HG02623 (cell line): ENCODE results near the gene KPNA1.
A peak's percentile ranks its signal among the peaks of the same experiment; 100 is the strongest.

ENCODE experiments used
- ATAC-seq: cut with Tn5 transposase; IDR thresholded peaks from one replicate; pipeline ENCODE4 v1.9.1; 2021; ENCODE audit warnings: moderate library complexity; ENCODE audit not compliant: unreplicated experiment

Gene KPNA1

DNA sequence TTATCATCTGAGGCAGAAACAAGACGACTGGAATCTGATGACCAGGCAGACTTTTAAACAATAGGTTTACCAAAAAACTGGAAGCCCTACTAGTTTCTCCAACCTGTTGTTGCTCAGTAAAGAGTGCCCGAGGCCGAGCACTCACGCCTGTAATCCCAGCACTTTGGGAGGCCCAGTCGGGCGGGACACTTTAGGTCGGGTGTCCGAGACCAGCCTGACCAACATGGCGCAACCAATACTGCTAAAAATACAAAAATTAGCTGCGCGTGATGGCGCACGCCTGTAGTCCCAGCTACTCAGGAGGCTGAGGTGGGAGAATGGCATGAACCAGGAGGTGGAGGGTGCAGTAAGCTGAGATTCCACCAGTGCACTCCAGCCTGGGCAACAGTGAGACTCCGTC lies 97.8 kb downstream of the KPNA1 start:
- no peak for ATAC-seq

DNA sequence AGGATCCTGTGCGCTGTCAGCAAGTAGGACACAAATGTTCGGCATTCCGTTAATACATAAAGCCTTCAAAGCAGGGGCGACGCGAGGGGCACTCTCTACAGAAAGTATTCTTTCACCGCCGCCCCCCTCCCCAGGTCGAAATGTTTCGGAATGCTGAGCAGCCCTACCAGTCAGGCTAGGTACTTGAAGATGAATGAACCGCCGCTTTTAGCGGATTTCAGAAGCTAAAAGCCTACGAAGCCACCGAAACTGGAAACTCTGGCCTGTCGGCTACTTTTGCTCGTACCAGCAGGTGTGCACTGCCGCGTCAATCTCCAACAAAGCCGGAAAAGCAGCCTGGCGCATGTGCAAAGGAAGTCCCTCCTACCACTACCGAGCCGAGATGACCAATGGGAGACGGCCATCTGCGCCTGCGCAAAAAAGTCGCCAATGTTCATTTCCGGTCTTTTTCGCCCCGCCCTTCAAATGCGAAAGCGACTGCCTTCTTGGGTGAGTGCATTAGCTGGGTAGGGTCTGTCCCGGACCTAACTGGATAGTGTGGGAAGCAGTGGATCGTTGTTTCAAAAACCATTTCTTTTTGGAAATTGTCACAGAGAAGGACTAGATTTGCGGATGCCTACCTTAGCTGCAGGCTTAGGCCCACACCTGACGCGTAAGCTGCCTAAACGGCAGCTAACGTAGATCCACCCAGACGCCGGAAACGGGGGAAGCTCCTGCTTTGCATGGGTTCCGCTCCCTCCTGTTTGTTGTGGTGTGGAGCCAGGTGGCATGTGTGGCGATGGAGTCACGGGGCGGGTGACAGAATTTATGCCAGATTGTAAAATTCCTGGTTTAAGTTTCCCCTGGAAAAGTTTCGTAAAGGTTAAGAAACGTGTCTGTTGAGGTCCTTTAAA lies 98.7 kb downstream of the KPNA1 start, which contains the start of gene WDR5B:
WDR5B (minus strand) TSS at position 301 of the 893 bp plus-strand sequence. CDS start 534 bp downstream, outside the sequence.
- ATAC-seq, result peak; percentile 80

DNA sequence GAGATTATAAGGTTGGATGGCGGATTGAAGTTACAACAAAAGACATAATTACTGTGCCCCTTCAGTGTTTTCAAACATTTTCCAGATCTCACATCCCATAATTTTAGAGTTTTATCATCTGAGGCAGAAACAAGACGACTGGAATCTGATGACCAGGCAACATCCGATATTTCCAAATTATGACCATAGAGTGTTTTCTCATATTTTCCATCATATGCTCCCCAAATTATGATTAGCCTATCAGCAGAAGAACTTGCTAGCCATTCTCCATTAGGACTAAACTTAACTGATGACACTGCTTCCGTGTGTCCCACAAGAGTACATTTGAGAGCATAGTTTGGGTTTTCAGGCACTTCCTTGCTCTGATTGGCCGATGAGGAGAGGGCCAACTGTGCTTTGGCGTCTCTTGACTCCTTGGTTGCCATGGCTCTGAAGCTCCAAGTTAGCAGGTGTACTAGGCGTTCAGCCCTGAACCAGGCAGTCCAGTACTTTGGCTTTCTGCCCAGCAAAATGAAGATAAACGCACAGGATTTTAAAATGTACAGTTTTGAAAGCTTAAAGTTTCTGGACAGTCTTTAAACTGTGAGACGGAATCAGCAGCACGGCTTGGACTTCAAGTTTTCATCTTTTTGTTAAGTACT lies 99.5 kb downstream of the KPNA1 start:
- peak; percentile 40 for ATAC-seq

DNA sequence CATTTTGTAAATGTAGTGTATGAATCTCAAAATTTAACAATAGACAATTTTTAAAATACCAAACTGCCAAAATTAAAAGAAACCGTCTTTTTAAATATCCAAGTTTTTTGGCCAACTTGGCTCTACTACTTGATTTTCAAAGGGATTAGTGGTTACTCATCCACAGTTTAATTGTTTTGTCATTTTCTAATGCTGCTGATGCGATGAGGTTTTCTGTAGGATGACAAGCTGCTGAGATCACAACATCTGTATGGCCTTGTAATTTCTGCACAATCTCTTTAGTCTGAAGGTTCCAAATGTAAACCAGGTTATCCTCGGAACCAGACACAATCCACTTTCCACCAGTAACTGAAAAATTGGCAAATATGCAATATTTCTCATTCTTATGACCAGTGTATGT lies 100.3 kb downstream of the KPNA1 start:
- no peak for ATAC-seq

DNA sequence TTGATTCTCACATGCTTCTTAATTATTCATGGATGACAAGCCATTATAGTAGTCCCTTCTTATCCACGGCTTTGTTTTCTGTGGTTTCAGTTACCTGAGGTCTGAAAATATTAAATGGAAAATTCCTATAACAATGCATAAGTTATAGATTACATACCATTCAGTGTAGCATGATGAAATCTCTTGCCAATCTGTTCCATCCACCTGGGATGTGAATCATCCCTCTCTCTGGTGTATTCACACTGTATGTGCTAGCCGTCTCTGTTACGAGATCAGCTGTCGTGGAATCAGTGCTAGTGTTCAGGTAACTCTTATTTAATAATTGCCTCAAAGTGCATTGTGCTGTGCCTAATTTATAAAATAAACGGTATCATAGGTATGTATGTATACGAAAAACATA lies 104.1 kb downstream of the KPNA1 start:
- no peak for ATAC-seq

DNA sequence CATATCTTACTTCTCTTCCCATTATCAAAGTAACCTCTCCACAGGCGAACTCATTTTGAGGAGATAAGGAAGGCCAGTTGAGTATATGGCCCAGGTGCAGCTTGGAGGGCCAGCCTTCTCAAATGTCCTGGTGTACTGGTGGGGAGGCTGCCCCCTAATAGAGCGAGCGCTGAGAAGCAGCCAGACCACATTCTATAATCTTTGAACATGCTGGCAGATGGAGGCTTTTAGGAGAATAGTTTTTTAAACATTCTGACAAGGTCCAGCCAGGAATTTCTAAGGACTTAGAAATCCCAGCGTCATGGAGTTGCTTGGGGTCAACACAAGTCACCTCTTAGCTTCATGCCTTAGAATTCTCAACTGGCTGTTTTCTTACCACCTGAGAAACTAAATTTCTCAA lies 104.6 kb downstream of the KPNA1 start:
- ATAC-seq, result no peak

DNA sequence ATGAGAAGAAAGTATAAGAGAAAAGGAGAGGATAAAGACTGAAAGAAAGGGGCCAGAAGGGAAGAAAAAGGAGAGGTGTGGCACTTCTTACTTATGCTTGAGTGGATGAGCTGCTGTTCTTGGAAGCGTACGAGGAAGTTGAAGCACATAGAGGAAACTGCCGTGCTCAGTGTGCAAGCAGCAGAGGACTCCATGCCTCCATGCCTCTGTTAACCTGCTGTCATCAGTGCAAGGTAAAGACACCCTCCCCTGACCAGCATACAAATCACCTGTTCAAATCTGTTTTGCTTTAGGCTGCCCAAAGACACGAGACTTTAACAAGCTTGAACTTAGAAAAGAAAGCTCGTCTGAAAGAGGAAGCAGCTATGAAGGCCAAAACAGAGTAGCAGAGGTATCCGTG lies 105.3 kb downstream of the KPNA1 start:
- ATAC-seq, result no peak

DNA sequence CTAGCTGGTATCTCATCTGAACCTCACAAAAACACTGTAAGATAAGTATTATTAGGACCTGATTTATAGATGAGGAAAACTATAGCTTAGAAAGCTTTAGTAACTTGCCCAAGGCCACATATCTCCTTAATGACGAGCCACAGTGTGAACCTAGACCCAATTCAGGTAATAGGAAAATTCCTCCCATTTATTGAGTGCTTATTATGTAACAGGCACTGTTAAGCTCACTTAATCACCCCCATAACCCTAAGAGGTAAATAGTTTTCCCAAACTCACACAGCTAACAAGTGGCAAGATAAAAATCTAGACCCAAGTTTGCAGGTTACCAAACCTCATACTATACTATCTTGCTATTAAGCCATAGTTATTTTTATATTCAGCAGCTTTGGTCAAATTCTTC lies 106.8 kb downstream of the KPNA1 start:
- ATAC-seq, result no peak

DNA sequence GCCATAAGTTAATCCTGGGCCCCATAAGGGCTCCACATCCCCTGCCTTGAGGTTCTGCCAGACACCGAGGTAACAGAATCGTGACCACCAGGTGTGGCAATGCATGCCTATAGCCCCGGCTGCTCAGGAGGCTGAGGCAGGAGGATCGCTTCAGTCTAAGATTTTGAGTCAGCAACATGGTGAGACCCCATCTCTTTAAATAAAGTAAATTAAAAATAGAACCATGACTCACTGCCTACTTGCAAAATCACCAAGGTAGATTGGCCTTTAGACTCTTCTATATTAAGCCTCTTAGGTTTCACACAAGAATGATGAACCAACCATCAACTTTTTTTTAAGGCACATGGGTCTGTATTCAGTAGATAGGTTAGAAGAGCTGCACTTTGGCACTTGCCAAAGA lies 108.5 kb downstream of the KPNA1 start:
- ATAC-seq, result no peak

DNA sequence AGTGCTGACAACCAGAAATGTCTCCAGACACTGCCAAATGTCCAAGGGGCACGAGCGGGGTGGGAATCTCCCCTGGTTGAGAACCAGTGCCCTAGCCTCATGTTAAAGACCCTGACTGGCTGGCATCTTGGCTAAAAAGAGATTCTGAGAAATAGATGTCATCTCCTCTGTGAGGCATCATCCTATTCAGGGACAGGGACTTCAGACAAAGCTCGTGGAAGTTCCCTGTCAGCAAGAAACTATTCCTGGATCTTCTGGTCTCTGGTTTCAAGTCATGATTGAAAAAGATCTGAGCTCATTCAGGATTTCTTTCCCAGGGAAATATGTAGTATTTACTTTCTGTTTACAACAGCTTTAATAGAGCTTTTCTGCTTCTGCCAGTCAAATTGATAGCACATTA lies 109.7 kb downstream of the KPNA1 start:
- no peak for ATAC-seq

DNA sequence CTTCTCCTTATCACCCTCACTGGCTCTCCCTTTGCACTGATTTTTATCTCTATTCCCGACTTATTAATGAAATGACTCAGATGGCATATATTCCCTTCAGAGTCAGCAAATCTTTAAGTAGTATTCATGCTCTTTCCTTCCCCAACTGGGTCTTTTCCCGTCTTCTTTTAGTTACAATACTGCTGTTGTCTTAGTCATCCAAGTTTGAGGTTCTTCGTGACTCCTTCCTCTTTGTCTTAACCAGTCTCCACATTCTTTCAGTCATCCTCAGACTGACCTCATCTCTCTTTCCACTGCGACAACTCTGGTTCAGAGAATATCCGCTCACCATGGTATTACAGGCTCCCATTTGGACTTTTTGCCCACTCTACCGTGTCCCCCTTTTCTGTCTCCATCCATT lies 111.2 kb downstream of the KPNA1 start:
- ATAC-seq, result no peak

DNA sequence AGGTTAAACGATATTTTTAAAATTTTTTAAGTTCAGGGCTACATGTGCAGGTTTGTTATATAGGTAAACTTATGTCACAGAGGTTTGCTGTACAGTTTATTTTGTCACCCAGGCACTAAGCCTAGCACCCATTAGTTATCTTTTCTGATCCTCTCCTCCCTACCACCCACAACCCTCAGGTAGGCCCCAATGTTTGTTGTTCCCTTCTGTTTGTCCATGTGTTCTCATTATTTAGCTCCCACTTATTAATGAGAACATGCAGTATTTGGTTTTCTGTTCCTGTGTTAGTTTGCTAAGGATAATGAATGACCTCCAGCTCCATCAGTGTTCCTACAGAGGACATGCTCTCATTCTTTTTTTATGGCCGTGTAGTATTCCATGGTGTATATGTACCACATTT lies 115.8 kb downstream of the KPNA1 start:
- ATAC-seq, result no peak

DNA sequence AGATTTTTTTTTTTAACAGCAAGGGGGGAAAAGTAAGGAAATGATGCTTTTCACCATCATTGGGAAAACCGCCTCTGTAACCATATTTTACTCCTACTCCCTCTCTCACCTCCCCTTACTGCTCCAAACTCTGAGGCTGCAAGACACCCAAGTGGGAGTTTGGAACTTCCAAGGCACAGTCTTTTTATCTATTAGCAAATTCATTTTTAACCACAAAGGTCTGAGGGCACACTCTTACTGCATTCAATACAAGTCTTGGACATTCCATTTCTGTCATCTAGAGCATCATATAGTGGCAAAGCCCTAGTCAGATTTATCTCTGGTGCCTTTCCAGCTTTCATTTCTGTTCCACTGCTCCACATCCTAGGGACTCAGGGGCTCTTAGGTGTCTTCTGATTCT lies 117.5 kb downstream of the KPNA1 start:
- no peak for ATAC-seq

DNA sequence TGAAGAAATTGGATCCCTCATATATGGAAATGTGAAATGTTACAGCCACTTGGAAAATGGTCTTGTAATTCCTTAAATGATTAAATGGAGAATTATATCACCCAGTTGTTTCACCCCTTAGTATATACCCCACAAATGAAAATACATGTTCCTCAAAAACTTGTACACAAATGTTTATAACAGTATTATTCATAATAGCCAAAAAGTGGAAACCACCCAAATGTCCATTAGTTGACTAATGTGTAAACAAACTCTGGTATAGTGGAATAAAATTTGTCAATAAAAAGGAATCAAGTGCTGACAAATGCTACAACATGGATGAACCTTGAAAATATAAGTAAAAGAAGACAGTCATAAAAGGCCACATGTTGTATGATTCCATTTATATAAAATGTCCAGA lies 118.2 kb downstream of the KPNA1 start:
- ATAC-seq, result no peak

DNA sequence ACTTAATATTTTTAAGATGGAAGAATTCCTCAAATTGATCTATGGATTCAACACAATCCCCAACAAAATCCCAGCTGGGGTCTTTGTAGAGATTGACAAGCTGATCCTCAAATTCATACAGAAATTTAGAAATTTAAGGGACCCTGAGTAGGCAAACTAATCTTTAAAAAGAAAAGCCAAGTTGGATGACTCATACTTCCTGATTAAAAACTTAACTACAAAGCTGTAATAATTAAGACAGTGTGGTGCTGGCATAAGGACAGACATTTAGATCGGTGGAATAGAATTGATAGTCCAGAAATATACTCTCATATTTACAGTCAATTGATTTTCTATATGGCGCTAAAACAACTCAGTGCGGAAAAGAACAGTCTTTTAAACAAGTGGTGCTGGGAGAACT lies 119.2 kb downstream of the KPNA1 start:
- ATAC-seq, result no peak

DNA sequence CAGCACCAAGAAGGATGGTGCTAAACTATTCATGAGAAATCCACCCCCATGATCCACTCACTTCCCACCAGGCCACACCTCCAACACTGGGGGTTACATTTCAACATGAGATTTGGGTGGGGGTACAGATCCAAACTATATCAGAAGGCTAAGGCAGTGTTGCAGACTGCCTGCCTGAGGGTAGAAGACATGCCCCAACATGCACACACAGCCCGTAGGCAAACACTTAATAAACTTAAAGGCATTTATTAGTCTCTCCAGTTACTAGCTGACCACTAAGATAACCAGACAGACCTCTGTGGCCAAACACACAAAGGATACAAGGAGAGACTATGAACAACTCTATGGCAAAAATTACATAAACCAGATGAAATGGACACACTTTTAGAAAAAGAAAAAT lies 120.6 kb downstream of the KPNA1 start:
- no peak for ATAC-seq

DNA sequence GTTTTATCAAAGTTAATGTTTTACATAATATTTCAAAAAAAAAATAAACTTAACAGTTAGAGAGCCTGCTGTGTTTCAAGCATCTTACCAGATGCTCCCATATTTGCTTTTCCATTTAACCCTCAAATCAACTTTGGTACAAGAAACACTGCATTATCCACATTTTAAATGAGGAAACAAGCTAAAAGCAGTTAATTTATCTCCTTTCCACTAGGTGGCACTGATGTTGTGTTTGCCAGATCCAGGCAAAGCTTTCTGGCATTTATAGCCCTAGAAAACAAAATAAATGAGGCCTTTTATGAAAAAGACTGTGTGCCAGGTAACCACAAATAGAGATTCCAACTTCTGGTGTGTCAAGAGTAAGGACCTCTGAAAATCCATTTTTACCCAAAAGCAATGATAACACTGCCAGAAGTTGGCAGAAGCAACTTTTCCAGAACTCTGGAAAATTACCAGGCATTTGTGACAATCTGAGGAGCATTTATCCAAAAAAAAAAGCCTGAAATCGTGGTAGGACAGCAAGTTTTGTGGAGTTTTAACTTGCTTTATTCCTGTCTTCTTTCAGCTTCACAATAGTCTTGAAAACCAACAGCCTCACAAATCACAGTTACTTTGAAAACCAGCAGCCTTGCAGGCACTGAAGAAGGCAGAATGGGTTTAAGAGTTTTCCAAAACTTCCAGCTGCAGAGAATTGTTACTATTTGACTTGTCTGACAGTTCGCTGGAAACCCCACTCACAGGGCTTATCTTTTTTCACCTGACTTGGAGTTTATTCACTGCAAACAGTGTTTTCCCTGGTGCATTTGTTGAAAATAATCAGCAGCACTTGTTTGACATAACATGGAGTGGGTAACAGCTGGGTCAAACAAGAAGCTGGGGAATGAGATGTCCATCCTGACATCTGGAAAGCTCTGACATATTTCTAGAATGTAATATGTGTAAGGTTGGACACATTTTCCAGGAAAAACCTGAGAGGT lies 121.6 kb downstream of the KPNA1 start:
- no peak for ATAC-seq

DNA sequence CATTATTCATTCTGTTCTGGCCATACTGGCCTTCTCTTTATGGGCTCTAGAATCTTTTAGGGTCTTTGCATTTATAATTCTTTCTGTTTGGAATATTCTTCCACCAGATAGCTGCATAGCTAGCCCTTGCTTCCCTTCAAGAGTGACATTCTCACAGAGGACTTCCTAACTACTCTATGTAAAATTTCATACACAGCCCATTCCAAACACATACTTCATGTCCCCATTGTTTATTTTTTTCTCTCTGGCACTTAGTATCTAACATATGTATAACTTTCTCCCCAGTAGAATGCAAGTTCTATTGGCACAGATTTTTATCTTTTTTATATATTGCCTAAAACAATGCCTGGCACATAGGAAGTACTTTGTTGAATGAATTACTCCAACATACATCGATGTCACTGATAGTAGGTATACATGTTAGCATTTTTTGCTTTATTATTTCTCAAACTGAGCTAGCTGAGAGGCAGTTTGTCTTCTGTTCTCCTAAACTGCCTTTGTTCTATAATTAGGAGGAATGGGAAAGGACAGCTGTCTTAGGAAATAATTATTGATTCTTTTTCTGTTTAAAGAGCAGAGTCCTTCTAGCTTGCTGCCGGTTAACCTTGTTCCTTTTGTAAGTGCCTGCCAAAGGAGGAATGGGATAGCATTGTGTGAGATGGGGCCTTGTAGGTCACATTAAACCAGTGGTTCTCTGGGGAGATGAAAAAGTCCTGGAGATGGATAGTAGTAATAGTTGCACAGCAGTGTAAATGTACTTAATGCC lies 122.9 kb downstream of the KPNA1 start:
- ATAC-seq, result no peak

DNA sequence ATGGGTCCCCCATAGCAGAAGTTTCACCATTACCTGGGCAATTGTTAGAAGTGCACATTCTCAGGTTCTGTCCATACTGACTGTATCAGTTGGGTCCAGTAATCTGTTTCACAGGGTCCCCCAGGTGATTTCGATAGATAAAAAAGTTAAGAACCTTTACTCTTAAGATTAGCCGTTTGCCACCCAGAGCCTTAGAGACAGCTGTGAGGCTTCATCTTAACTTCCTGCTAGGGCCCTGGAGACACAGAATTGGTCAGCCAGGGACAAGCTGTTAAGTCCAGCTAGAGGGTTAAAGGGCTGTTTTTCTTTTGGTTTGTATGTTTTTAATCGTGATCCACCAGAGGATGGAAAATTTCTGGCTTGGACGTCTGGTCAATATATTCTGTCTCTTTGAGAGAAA lies 124.1 kb downstream of the KPNA1 start:
- no peak for ATAC-seq

DNA sequence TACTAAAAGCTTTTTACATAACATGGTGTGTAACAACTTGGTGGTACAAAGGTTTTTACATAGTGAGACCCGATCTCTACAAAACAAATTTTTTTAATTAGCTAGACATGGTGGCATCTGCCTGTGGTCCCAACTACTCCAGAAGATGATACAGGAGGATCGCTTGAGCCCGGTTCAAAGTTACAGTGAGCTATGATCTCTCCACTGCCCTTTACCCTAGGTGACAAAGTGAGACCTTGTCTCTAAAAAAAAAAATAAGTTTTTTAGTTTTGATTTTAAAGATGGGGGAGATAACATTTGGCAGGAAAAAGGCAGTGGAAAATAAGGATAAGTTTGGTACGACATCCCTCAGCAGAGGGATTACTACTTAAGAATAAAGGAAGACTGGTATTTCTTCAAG lies 124.8 kb downstream of the KPNA1 start:
- no peak for ATAC-seq

DNA sequence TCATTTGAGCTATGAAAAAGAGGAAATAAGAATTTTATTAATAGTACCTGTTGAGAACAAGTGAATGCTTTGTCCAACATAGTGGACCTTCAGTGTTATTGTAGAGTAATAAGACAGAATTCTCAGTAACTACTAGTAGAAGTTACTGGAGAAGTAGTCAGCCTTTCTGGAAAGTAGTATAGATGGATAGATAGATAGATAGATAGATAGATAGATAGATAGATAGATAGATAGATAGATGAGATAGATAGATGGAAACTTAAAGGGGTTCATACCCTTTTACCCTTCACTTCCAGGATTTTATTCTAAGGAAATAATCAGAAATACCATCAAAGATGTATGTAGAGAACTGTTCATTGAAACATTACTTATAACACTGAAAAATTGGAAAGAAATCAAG lies 125.5 kb downstream of the KPNA1 start:
- no peak for ATAC-seq
